OCI-LY1 (cell line): ENCODE results near the gene PGAP2.
"Not testable (repeated sequence)": the region's sequence is repeated elsewhere in the genome, so short reads cannot be mapped to it uniquely, and the experiment has no call there.

Source experiments
- H2AFZ ChIP-seq: fragments of 200-600 bp; sonication (generic), shearing (Covaris generic); 2 replicates; pipeline ENCODE4 v1.6.0; 2014; ENCODE audit warnings: antibody characterized with exemption, mild to moderate bottlenecking, low read length
- H3F3A ChIP-seq: fragments of 200-600 bp; sonication (generic), shearing (Covaris generic); 2 replicates; pipeline ENCODE4 v1.6.0; 2014; ENCODE audit warnings: mild to moderate bottlenecking, antibody characterized with exemption, low read length, moderate library complexity; ENCODE audit not compliant: insufficient read depth
- H3K27ac ChIP-seq: fragments of 200-600 bp; sonication (generic); 2 replicates; pipeline ENCODE4 v1.5.1; 2014; ENCODE audit warnings: low read length, mixed run types, mild to moderate bottlenecking, low read depth; ENCODE audit not compliant: poor library complexity, severe bottlenecking
- H3K27me3 ChIP-seq: fragments of 200-600 bp; sonication (generic); 2 replicates; pipeline ENCODE4 v1.6.0; 2014; ENCODE audit warnings: antibody characterized with exemption, mild to moderate bottlenecking, low read length, moderate library complexity; ENCODE audit not compliant: insufficient read depth
- H3K36me3 ChIP-seq: fragments of 200-600 bp; sonication (generic); 2 replicates; pipeline ENCODE4 v1.6.1; 2014; ENCODE audit warnings: mild to moderate bottlenecking, antibody characterized with exemption, low read length, moderate library complexity, mixed read lengths; ENCODE audit not compliant: insufficient read depth
- H3K4me1 ChIP-seq: fragments of 200-600 bp; sonication (generic); 2 replicates; pipeline ENCODE4 v1.5.1; 2014; ENCODE audit warnings: mild to moderate bottlenecking, low read length, moderate library complexity; ENCODE audit not compliant: insufficient read depth, severe bottlenecking
- H3K4me2 ChIP-seq: fragments of 200-600 bp; sonication (generic), shearing (Covaris generic); 2 replicates; pipeline ENCODE4 v1.6.1; 2014; ENCODE audit warnings: low read length
- H3K4me3 ChIP-seq: fragments of 200-600 bp; sonication (generic); 2 replicates; pipeline ENCODE4 v1.5.1; 2014; ENCODE audit warnings: low read length, low read depth, mild to moderate bottlenecking, mixed read lengths; ENCODE audit not compliant: poor library complexity, severe bottlenecking
- H3K79me2 ChIP-seq: fragments of 200-600 bp; shearing (Covaris generic); 2 replicates; pipeline ENCODE4 v1.6.1; 2016; ENCODE audit warnings: mixed run types, low read length, mixed read lengths; ENCODE audit not compliant: insufficient read depth
- H3K9ac ChIP-seq: fragments of 200-600 bp; sonication (generic), shearing (Covaris generic); 2 replicates; pipeline ENCODE4 v1.6.1; 2014; ENCODE audit warnings: mild to moderate bottlenecking, low read length, mixed read lengths
- H3K9me2 ChIP-seq: fragments of 200-600 bp; sonication (generic), shearing (Covaris generic); 2 replicates; pipeline ENCODE4 v1.6.1; 2014; ENCODE audit warnings: low read depth, mild to moderate bottlenecking, low read length, mixed read lengths
- H3K9me3 ChIP-seq: fragments of 200-600 bp; shearing (Covaris generic); 2 replicates; pipeline ENCODE4 v1.6.1; 2014; ENCODE audit warnings: low read length, mixed read lengths
- H4K20me1 ChIP-seq: fragments of 200-600 bp; sonication (generic), shearing (Covaris generic); 2 replicates; pipeline ENCODE4 v1.6.0; 2016; ENCODE audit warnings: mild to moderate bottlenecking, low read length; ENCODE audit not compliant: insufficient read depth
- EZH2 ChIP-seq: fragments of 200-600 bp; sonication (generic), shearing (Covaris generic); IDR thresholded peaks from 2 replicates; pipeline ENCODE4 v1.8.0; 2017; ENCODE audit warnings: borderline replicate concordance, mixed run types, mild to moderate bottlenecking, antibody characterized with exemption, low read length, moderate library complexity, mixed read lengths
- TF ChIP-seq, protein P1 (sequence below): fragments of 200-600 bp; sonication (generic), shearing (Covaris generic); IDR thresholded peaks from 2 replicates; pipeline ENCODE4 v1.5.1; 2017; ENCODE audit warnings: mild to moderate bottlenecking, antibody characterized with exemption, low read length, moderate library complexity, mixed read lengths

The PGAP2 gene

DNA sequence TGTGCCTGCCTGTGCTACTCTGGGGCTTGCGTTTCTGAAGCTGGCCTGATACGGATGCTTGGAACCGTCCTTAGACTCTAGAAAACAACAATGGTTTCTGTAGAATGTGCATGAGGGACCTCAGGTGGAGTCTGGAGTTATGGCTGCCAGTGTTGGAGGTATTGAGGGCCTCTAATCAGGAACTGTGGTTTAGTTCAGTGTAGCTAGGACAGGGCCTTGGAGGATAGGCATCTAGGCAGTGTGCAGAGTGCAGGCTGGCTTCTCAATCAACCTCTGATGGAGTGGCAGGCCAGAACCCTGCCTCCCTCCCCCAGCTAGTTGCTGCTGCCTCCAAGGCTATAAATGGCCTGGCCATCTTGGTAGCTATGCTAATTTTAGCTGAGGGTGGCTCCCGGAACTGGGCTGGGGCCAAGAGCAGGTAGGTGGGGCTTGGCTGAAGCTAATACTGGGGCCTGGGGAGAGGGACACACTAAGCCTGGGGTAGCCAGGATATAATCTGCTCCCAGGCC, 51.1 kb downstream of the PGAP2 start:
- Histone ChIP-seq H3K4me2 (peak overlapping the region; percentile 97), H3K4me3 (peak overlapping the region; percentile 85), H3K4me1 (peaks cover 74% of the 10 kb centered on the region), H3K9ac (peak overlapping the region; percentile 85), H3K36me3 (no peaks in the 10 kb centered on the region), H3K79me2 (peaks cover 67% of the 10 kb centered on the region), H2AFZ (no peak overlapping the region), H4K20me1 (no peaks in the 10 kb centered on the region), H3K9me3 (no peaks in the 10 kb centered on the region), H3K27me3 (no peaks in the 10 kb centered on the region), H3K27ac (peak overlapping the region; percentile 82), H3F3A (no peaks in the 10 kb centered on the region), H3K9me2 (no peaks in the 10 kb centered on the region)
- TF ChIP-seq EZH2, result no peak
- TF ChIP-seq, protein P1, sequence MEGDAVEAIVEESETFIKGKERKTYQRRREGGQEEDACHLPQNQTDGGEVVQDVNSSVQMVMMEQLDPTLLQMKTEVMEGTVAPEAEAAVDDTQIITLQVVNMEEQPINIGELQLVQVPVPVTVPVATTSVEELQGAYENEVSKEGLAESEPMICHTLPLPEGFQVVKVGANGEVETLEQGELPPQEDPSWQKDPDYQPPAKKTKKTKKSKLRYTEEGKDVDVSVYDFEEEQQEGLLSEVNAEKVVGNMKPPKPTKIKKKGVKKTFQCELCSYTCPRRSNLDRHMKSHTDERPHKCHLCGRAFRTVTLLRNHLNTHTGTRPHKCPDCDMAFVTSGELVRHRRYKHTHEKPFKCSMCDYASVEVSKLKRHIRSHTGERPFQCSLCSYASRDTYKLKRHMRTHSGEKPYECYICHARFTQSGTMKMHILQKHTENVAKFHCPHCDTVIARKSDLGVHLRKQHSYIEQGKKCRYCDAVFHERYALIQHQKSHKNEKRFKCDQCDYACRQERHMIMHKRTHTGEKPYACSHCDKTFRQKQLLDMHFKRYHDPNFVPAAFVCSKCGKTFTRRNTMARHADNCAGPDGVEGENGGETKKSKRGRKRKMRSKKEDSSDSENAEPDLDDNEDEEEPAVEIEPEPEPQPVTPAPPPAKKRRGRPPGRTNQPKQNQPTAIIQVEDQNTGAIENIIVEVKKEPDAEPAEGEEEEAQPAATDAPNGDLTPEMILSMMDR, result no peak

DNA sequence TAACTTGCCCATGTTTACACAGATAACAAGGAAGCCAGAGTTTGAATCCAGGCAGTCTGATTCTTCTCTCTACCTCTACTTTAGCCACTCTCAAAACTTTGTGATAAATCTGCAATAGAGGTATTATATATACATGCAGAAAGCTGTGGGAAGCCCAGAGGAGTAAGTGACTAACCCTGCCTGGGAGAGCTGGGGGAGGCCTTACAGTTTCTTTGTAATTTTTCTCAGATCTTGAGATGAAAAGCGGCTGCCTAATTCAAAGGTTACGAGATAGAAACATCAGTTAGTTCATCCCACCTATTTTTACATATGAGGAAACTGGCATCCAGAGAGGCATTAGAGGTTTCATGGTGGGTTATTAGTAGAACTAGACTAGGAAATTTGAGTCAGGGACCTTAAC, 52.0 kb downstream of the PGAP2 start:
- no peak for TF ChIP-seq EZH2
- TF ChIP-seq, protein P1, result no peak
- peaks cover 80% of the 10 kb centered on the region for H3K4me1 ChIP-seq
- H4K20me1 ChIP-seq, result no peaks in the 10 kb centered on the region
- H3K79me2 ChIP-seq, result peaks cover 69% of the 10 kb centered on the region
- H3K4me2 ChIP-seq, result peak overlapping the region; percentile 97
- no peaks in the 10 kb centered on the region for H3K9me3 ChIP-seq
- no peaks in the 10 kb centered on the region for H3K36me3 ChIP-seq
- H3K9me2 ChIP-seq, result no peaks in the 10 kb centered on the region
- H2AFZ ChIP-seq, result no peak overlapping the region
- H3K27me3 ChIP-seq, result no peaks in the 10 kb centered on the region
- no peak overlapping the region for H3K4me3 ChIP-seq
- no peaks in the 10 kb centered on the region for H3F3A ChIP-seq
- no peak overlapping the region; the same call in 1 of the 2 replicates for H3K9ac ChIP-seq
- peak overlapping the region; percentile 82 for H3K27ac ChIP-seq

- Histone ChIP-seq H3K4me2 (peak overlapping the region; percentile 97), H3K4me1 (peaks cover 85% of the 10 kb centered on the region), H3K79me2 (peaks cover 68% of the 10 kb centered on the region), H3K27ac (peak overlapping the region; percentile 82)
- not testable (repeated sequence) for H3F3A ChIP-seq, H3K9me2 ChIP-seq, H2AFZ ChIP-seq, H4K20me1 ChIP-seq, H3K4me3 ChIP-seq, H3K9ac ChIP-seq, H3K27me3 ChIP-seq, H3K36me3 ChIP-seq, H3K9me3 ChIP-seq
These were observed 52.6 kb downstream of the PGAP2 start for GRCh38 chr11:3860898-3861393.

GRCh38 chr11:3861683-3862082, 53.3 kb downstream of the PGAP2 start:
- peaks cover 61% of the 10 kb centered on the region for H3K79me2 ChIP-seq
- no peak overlapping the region for H3K27ac ChIP-seq
- H3K9me3 ChIP-seq, result no peaks in the 10 kb centered on the region
- H3K27me3 ChIP-seq, result no peaks in the 10 kb centered on the region
- peaks cover 85% of the 10 kb centered on the region for H3K4me1 ChIP-seq
- H2AFZ ChIP-seq, result no peak overlapping the region
- H3K36me3 ChIP-seq, result no peaks in the 10 kb centered on the region
- H3K4me3 ChIP-seq, result no peak overlapping the region
- H3K9ac ChIP-seq, result no peak overlapping the region
- TF ChIP-seq, protein P1, result no peak
- no peak for TF ChIP-seq EZH2
- H3K9me2 ChIP-seq, result no peaks in the 10 kb centered on the region
- no peaks in the 10 kb centered on the region for H4K20me1 ChIP-seq
- no peaks in the 10 kb centered on the region for H3F3A ChIP-seq
- no peak overlapping the region for H3K4me2 ChIP-seq
